GM18951 (cell line): Measurements from ENCODE around the gene C3orf22.

Experiments
- POLR2A ChIP-seq: IDR thresholded peaks from 4 replicates; pipeline ENCODE4 v1.6.1; 2011; ENCODE audit warnings: mild to moderate bottlenecking; ENCODE audit not compliant: insufficient read length, insufficient read depth; ENCODE audit errors: extremely low read depth
- in situ Hi-C: fragments of 300-500 bp; cut with MboI; formaldehyde crosslinking; loops from one replicate; pipeline ENCODE4 v1.12.0; 2022; ENCODE audit warnings: low sequenced_read_pairs, mixed read lengths, inconsistent platforms; ENCODE audit not compliant: unreplicated experiment

Gene C3orf22

DNA sequence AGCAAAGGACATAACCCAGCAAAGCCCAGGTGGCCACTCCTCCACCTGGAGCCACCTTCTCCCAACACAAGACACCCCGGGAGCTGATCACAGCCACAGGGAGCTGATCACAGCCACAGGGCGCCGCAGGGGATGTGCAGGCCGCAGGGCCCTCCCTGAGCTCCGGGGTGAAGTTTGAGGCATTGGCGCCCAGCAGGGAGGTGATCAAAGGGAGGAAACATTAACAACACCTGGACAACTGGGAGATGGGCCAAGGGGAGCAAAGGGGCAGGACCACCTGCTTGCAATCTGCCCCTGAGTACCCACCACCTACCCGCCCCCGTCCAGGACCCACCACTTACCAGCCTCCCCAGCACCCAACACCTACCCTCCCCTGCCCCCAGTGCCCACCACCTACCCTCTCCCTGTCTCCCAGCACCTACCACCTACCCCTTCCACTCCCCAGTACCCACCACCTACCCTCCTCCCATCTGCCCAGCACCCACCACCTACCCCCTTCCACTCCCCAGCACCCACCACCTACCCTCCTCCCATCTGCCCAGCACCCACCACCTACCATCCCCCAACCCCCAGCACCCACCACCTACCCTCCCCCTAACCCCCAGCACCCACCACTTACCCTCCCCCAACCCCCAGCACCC lies 43.5 kb downstream of the C3orf22 start:
- in situ Hi-C loops, result no loop called here
- TF ChIP-seq POLR2A, result no peak

GRCh38 chr3:126514161-126514560 lies 44.6 kb downstream of the C3orf22 start:
- in situ Hi-C loops, result no loop called here
- no peak for TF ChIP-seq POLR2A

GRCh38 chr3:126512916-126513650 lies 45.6 kb downstream of the C3orf22 start:
- in situ Hi-C loops, result no loop called here

DNA sequence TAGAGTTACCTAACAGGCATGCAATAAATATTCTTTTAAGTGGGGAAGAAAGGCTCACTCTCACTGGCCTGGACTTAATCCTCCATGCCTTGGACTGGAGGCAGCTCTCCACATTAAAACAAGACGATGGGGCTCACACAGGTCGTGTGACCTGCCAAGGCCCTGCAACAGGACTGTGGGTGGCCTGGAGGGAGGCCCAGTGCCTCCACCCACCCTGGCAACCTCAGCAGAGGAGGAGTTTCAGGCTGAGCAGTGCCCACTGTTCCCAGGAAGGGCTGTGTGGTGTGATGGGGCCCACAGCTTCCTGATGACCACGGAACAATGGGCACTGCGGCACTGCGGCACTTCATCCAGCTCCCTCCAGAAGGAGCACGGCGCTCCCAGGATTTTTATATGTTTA lies 46.7 kb downstream of the C3orf22 start:
- in situ Hi-C loops, result no loop called here

More at GRCh38 chr3:126512916-126513650, 45.6 kb downstream of the C3orf22 start:
- TF ChIP-seq POLR2A, result no peak

DNA sequence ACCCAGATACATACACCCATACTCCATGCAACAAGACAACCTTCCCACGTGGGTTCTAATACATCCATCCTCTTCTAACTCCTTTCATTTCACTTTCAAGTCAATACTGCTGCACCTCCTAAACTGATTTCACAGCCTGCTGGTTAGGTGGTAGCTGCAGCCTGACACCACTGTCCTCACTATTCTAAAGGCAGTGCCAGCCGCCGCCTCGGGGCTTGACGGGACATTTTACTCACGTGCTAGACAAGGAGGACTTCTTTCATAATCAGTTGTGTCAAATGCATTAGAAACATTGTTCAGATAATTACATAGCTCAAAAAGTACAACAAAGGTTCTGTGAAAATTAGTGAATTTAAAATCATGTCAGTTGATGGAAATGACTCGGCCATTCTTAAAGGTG lies 47.4 kb downstream of the C3orf22 start:
- in situ Hi-C loops, result no loop called here
- no peak for TF ChIP-seq POLR2A

More for the DNA sequence above, 46.7 kb downstream of the C3orf22 start:
- no peak for TF ChIP-seq POLR2A

DNA sequence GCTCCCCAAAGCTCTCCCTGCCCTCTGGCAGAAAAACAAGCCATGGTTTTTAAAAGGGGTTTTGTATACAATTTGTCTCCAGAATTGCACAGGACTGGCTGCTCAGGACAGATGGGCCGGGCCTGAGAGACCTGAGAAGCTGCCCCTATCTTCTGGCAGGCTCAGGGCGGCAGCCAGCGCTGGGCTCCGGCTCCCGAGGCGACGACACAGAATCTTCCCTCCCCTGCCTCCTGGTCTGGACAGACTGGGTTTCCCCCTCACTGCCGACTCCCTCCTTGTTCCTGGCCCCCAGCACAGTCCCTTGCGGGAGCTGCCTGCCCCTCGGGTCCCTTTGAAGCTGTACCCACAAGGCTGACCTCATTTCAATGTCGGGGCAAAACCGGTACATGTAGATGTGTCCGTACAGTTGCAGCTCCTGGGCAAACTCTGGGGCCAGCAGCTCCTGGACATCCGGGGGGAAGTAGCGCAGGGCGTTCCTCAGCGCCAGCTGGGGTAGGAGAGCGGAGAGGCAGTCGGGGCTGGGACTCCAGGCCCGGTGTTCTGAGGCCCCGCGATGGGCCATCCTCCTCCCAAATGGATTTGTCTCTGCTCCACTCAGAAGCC lies 48.3 kb downstream of the C3orf22 start:
- no peak for TF ChIP-seq POLR2A
- in situ Hi-C loops, result no loop called here

DNA sequence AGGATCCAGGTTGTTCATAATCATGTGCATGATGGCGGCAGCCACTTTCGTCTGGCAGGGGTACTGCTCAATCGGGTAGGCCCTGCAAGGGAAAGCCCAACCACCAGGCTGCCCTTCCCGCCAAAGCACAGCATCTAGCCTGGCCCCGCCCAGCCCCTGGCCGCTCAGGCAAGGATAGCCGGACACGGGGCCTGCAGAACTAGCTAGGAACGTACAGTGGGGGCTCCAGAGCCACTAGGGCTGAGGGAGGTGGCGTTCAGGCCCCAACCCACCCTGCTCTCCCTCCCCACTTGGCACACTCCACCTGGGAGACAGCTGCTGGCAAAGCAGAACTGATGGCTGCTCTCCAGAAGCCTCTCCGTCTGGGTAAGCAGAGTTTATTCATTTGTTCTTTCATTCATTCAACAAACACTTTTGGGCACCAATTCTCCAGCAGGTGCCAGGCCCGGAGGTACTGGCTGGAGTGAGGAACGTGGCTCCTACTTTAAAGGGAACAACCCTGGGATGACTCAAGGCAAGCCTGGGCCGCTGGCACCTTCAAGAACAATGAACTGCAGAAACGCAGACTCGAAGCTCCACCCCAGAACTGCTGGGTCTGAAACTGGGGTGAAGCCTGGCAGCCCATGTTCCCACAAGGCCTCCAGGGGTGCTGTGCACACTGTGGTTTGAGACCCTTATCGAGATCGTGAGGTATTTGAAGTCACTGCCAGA lies 49.0 kb downstream of the C3orf22 start:
- TF ChIP-seq POLR2A, result no peak
- in situ Hi-C loops, result no loop called here

DNA sequence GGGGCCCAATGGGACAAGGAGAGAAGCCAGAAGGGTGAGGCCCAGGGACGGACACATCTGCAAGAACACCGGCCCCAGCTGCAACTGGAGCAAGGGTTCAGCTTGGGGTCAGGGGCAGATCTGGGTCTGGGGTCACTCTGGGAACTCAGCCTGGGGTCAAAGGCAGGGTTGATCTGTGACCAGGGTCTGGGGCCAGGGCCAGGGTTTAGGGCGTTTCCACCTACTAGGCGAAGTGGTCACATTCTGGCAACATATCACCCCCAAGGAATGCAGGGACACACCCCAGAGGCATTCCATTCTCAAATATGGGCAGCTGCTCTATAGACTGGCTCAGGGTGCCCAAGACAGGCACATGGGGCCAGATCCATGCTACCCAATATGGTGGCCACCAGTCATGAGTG lies 50.2 kb downstream of the C3orf22 start:
- no peak for TF ChIP-seq POLR2A
- in situ Hi-C loops, result no loop called here

DNA sequence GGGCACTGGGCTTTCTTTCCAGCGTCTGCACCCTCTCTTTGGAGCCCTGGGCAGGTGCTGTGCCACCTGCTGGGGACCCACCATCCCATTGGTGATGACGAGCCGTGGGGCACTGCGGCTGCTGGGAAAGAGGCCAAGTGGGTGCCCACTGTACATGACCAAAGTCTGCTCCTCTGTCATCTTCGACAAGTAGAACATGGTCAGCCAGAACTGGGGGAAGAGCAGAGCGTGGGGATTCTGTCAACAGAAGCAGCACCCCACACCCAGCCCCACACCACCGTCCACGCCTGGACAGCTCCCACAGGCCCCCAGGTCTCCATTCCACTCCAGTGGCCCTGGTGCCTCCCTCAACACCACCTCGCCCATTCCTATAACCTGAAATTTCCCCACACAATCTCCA lies 50.8 kb downstream of the C3orf22 start:
- in situ Hi-C loops, result no loop called here
- TF ChIP-seq POLR2A, result no peak

DNA sequence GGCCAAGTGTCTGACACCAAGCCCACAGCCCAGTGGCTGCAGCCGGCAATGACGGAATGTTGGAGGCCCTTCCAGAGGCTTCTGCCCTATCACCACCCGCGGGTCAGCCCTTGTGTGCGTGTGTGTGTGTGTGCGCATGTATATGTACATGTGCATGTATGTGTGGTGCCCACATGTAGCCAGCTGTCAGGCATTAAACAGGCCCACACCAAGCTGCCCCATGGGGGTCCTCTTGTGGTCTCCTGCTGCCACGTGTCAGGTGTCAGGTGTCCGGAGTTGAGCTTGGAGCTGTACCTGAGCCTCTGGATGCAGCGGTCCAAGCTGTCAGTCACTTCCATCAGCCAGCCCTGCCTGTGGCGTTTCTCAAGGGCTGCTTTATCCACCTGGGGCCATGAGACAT lies 55.0 kb downstream of the C3orf22 start:
- in situ Hi-C loops, result no loop called here
- TF ChIP-seq POLR2A, result no peak

- TF ChIP-seq POLR2A, result no peak
- in situ Hi-C loops, result no loop called here
Observed at GRCh38 chr3:126502656-126503055, 56.1 kb downstream of the C3orf22 start.

DNA sequence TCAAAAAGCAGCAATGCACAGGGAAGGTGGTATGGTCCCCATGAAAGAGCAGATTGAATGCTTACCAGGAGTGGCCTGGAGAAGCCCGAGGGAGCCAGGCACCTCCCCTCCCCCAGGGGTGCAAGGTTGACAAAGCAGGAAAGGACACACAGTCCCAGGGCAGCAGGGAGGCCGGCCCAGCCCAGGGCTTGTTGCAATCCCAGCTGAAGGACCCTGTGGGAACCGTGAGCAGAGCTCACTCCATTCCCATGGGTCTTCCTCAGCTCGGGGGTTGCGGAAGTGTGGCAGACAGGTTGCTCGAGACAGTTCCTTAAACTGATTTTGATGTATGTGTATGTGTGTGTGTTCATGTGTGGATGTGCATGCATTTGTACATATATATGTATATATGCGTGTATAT lies 57.0 kb downstream of the C3orf22 start:
- in situ Hi-C loops, result no loop called here
- no peak for TF ChIP-seq POLR2A

GRCh38 chr3:126501054-126501453 lies 57.7 kb downstream of the C3orf22 start:
- TF ChIP-seq POLR2A, result no peak
- in situ Hi-C loops, result no loop called here
